HL-60/S4 (cell line): ENCODE data around the gene HOXB5.

Experiments
- in situ Hi-C: fragments of 300-500 bp; cut with MboI; formaldehyde crosslinking; loops from 2 replicates; pipeline ENCODE4 v1.14.3; 2022; ENCODE audit warnings: low sequenced_read_pairs

HOXB5 gene

GRCh38 chr17:48630009-48630924 is 36.7 kb upstream of the HOXB5 start:
- in situ Hi-C loops: no loop called here

- in situ Hi-C loops: no loop called here
Measured at GRCh38 chr17:48629411-48629759, 35.8 kb upstream of the HOXB5 start.

DNA sequence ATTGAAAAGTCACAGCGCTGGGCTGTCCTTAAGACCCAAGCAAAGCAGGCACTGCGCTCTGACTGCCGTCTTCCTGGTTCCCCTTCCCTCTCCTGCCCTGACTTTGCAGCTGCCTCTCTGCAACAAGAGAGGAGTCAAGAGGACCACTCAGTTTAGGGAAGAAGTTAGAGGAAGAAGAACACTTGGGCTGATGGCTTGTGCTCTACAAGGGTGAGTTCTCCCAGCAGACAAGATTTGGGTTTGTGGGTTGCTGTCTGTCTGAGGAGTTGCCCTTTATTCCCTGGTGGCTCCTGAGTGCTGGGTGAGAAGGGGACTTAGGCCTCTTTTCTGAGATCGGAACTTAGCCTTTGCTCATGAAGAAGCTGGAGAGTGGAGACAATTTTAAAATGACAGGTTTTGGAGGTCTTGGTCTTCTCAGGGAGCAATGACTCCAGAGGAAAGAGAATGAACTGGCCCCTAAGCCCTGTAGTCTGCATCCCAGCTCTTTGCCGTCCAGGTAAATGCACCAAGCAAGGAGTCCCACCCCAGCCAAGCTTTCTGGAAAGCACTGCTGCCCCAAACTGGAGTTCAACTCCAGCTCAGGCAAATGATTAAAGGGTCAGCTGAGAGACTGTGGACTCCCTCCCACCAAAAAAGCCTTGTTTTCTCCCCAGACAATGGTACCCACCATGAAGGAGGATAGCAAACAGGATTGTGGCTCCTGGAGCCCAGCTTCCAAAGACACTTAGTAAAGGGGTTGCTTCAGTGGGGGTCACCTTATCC is 35.3 kb upstream of the HOXB5 start:
- in situ Hi-C loops: no loop called here

GRCh38 chr17:48627623-48628521 is 34.3 kb upstream of the HOXB5 start:
- in situ Hi-C loops: no loop called here

DNA sequence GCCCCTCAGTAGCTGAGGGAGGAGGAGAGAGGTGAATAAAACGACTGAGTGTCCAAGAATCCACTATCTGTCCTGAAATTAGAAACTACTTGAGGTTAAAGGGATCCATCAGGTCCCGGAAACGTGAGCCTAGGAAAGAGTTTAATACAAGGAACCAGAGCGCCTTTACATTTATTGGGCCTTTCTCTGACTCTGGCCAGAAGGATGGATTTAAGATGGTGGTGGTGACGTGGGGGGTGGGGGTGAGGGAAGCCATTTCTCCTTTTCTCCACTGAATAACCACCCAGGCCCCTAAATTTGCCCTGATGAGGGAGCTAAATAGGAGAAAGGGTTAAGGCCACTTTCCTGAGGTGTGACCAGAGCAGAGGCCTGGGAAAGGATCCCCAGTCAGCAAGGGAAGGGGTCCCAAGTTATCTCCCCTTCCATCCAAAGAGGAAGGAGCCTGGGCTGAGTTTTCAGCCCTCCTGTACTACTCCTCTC is 33.6 kb upstream of the HOXB5 start:
- in situ Hi-C loops: no loop called here

- in situ Hi-C loops: no loop called here
Measured at GRCh38 chr17:48626245-48627117, 32.9 kb upstream of the HOXB5 start, which contains the start of gene HOXB9. Gene HOXB9, minus strand, starts transcription at chr17:48626358. Its CDS starts 89 bp downstream, at chr17:48626269.

DNA sequence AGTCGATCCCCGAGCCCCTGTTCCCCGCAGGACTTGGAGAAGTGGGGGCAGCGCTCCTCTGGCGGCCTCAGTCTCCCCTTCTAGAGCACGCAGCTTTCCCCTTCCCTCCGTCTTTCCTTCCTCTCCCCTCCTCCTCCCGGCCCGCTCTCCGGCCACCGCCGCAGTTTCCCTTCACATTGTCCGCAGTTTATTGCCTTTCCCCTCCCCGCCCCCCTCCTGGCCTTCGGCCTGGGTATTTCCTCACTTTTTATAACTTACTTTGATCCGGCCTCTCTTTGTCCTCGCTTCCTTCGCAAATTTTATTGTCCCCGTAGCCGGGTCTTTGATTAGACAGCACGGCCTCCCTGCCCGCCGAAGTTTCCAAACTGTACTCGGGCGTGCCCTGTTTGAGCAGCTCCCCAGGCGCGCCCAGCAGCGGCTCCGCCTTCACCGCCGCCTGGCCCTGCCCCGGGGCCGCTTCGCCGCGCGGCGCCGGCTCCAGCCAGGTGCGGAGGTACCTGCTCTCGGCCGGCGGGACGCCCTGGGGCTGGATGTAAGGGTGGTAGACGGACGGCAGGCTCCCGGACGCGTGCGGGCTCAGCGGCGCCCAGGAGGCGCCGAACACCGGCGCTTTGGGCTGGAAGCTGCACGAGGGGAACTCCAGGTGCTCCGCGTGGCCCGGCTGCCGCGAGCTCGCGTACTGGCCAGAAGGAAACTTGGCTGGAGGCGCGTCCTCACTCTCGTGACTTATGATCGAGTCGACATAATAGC is 32.1 kb upstream of the HOXB5 start:
- in situ Hi-C loops: no loop called here

DNA sequence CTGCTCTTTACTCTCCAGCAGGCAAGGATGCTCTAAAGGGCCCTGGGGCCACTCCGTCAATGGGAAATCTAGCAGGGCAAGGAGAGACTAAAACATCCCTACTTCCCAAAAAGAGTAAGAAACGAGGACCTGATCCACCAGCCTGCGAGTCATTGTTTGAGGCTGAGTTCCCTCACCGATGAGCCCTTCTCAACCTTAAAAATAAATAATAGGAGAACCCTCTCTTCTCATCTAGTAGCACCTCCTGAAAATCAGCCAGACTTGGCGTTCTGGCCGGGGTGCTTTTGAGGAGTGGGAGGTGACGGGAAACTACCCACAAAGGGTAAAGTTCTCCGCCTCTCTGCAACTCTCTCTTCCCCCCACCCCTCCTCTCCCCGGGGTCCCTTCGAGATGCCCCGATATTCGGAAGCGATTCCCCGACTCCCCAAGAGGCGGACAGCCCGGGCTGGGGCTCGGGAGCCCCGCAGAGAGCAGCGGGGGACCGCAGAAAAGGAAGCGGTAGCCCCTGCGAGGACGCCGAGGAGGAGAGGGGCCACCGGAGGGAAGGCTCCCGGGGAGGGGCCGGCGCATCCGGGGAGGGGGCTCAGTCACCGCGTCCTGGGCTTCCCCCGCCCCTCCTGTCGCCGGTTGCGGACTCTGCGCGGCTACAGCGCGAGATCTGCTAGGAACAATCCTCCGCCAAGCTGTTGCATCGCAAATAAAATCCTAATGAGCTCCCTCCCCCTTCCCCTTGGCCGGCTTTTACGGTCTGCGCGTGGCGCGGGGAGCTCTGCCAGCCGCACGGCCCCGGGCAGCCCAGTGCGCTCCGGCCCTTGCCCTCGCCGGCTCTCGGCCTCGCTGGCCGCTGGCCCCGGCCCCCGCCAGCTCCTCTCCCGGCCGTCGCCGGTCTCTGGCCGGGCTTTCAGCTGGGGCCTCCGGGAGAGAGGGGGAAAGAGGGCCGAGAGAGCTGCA is 31.2 kb upstream of the HOXB5 start:
- in situ Hi-C loops: no loop called here

DNA sequence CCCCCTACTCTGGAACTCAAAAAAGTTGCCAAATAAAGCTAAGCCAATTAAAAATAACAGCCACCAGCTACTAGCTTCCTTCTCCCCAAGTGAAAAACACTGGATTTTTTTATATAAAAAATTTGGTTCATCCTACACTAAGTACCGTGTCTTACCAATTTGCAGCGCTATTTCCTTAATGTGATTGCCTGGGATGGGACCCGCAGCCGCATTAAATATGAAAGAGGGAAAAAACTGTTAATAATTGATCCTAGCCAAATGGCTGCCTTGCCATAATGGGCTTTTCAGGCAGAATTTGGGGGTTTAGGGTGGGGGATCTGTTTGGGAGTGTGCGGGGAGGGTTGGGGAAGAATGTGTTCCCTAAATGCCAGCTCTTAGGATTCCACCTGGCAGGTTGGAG is 30.5 kb upstream of the HOXB5 start:
- in situ Hi-C loops: no loop called here

GRCh38 chr17:48623583-48623982 is 30.0 kb upstream of the HOXB5 start:
- in situ Hi-C loops: no loop called here

DNA sequence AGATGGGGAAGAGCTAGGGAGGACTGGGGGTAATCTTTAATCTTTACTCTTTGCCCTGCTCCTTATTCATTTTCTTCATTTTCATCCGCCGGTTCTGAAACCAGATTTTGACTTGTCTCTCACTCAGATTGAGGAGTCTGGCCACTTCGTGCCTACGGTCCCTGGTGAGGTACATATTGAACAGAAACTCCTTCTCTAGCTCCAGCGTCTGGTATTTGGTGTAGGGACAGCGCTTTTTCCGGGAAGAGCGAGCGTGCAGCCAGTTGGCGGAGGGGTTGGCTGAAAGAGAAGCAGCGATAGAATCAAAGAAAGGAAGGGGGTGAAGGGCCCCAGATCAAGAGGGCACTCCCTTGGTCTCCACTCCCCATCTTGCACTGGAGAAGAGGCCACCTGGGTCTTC is 29.3 kb upstream of the HOXB5 start:
- in situ Hi-C loops: no loop called here

- in situ Hi-C loops: no loop called here
Measured at GRCh38 chr17:48621410-48622392, 28.1 kb upstream of the HOXB5 start.

DNA sequence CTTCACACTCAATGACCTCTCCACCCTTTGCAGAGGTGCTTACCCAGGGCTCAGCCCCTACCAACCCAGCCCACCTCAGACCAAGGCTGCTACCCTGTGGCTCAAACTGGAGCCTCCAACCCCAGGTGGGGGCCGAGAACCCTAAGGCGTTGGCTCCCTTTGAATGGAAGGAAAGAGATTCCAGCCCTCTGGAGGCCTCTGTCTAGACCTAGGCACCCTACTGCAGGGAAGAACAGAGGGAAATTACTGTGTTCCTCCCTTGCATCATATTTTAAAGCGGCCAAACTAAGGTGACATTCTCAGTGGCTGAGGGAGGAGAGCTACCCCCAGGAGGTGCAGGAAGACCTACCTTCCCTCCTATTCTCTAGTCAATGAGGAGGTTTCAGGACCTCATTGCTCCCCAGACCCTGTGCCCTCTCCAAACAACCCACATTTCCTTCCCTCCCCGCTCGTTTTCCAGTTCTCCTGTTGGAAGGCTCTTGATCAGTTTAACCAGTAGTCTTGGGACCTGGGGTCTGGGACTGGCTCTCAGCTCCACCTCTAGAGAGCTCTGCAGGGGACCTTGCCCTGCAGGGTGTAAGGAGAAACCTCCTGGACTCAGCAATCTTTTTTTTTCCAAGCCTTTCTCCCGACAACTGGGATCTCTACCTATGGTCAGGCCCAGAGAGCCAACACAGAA is 27.0 kb upstream of the HOXB5 start:
- in situ Hi-C loops: no loop called here

DNA sequence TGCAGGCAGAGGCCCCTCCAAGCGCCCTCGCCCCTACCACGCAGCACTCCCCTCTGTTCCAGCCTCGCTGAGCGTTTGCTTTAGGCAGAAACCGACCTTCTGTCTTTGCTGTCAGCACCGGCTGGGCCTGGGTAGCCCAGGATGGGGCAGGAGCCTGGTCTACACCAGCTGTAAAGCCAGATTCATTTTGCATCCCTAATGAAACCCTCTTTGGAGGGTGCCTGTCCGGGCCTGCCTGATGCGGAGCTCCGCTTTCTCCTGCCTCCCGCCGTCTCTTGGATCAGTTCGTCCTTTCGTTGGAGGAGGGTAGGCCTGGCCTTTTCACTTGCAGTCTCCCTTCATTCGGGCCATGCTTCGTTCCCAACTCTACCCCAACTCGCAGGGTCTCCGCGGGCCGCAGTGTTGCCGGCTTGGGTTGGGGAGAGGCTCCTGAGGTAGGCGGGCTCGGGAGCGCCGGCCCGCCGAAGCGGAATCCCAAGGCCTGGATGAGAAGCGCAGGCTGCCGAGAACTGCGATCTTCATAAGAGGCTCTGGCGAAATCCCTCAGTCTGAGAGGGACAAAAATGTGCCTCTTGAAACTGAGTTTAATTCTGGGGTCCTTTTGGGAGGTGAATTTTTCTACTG is 26.4 kb upstream of the HOXB5 start:
- in situ Hi-C loops: no loop called here

DNA sequence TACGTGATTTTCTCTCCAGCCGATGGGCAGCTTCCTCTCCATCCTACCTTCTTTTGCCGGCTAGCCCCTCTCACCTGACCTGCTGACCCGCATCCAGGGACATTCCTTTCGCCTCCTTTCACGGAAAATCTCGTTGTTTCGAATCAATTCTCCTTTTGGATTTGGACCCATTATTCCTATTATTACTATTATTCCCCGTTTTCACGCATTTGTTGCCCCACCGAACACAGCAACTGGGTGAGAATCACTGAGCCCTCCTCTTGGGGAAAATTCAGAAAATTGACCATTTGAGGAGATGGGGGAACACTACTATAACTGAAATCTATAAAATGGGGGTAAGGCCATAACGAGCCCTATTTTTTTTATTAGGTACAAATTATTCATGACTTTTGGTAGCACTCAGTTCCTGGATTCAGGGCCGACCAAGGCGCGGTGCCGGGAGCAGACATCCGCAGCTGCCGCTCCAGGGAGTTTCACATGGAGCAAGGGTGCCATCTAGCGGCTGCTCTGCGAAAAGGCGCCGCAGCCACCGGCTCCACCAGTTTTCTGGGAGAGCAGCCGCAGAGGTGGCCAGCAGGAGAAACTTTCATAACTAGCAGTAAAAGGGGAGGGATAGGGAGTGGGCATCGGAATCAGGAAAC is 24.8 kb upstream of the HOXB5 start:
- in situ Hi-C loops: no loop called here
